Measurements from ENCODE around the gene MAGIX.

Gene MAGIX

DNA sequence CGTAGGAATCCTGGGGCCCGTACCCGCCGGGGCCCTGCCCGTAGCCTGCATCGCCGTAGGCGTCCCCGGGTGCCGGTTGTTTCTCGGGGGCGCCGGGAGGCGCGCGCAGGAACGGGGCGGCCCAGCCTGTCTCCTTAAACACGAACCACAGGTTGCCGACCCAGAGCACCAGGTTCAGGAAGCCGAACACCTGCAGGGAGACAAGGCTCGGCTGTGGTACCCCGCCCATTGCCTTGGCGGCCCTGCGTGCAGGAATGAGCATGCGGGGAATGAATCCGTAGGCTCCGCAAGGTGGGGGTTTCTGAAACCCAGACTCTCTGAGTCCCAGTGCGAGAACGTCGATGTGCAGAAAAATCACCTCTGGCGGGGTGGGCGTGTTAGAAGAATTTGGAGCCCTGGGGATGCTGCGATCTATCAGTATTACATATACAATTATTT is 29.0 kb downstream of the MAGIX start (continued):
- TF ChIP-seq ZNF514 (tag by site-specific recombination; IDR thresholded peaks at IDR 0.05) (no peak), ZNF585B (tag by site-specific recombination; IDR thresholded peaks at IDR 0.05) (no peak), ZNF341 (tag by site-specific recombination; IDR thresholded peaks at IDR 0.05; ENCODE audit: low read depth) (no peak), ZNF791 (tag by site-specific recombination; IDR thresholded peaks at IDR 0.05) (no peak), ZSCAN16 (tag by site-specific recombination; IDR thresholded peaks at IDR 0.05) (no peak), ZNF354C (tag by site-specific recombination; IDR thresholded peaks at IDR 0.05; ENCODE audit: borderline replicate concordance, low read depth) (no peak), ZNF792 (tag by site-specific recombination; IDR thresholded peaks at IDR 0.05) (no peak), ZIC2 (tag by site-specific recombination; IDR thresholded peaks at IDR 0.05) (peak; percentile 37), ZXDB (tag by site-specific recombination; IDR thresholded peaks at IDR 0.05) (peak; percentile 42; the same call in 1 of the 2 replicates), ZNF530 (tag by site-specific recombination; IDR thresholded peaks at IDR 0.05; ENCODE audit: low read depth) (no peak), ZNF184 (tag by site-specific recombination; IDR thresholded peaks at IDR 0.05) (no peak), SCRT1 (tag by site-specific recombination; IDR thresholded peaks at IDR 0.05; ENCODE audit: borderline replicate concordance) (peak; percentile 76; the same call in 1 of the 2 replicates), OSR2 (tag by site-specific recombination; IDR thresholded peaks at IDR 0.05) (no peak), ZNF837 (tag by site-specific recombination; IDR thresholded peaks at IDR 0.05) (no peak), ZNF830 (tag by site-specific recombination; IDR thresholded peaks at IDR 0.05; ENCODE audit: low read depth) (no peak), ZBTB48 (tag by site-specific recombination; IDR thresholded peaks at IDR 0.05) (peak; percentile 14; the same call in 1 of the 2 replicates)
- TF ChIP-seq, protein P1, sequence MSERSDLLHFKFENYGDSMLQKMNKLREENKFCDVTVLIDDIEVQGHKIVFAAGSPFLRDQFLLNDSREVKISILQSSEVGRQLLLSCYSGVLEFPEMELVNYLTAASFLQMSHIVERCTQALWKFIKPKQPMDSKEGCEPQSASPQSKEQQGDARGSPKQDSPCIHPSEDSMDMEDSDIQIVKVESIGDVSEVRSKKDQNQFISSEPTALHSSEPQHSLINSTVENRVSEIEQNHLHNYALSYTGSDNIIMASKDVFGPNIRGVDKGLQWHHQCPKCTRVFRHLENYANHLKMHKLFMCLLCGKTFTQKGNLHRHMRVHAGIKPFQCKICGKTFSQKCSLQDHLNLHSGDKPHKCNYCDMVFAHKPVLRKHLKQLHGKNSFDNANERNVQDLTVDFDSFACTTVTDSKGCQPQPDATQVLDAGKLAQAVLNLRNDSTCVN (tag by site-specific recombination; optimal IDR thresholded peaks at IDR 0.05): peak; percentile 66
- TF ChIP-seq, protein P2, sequence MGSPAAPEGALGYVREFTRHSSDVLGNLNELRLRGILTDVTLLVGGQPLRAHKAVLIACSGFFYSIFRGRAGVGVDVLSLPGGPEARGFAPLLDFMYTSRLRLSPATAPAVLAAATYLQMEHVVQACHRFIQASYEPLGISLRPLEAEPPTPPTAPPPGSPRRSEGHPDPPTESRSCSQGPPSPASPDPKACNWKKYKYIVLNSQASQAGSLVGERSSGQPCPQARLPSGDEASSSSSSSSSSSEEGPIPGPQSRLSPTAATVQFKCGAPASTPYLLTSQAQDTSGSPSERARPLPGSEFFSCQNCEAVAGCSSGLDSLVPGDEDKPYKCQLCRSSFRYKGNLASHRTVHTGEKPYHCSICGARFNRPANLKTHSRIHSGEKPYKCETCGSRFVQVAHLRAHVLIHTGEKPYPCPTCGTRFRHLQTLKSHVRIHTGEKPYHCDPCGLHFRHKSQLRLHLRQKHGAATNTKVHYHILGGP (tag by site-specific recombination; IDR thresholded peaks at IDR 0.05): no peak
- TF ChIP-seq, protein P3, sequence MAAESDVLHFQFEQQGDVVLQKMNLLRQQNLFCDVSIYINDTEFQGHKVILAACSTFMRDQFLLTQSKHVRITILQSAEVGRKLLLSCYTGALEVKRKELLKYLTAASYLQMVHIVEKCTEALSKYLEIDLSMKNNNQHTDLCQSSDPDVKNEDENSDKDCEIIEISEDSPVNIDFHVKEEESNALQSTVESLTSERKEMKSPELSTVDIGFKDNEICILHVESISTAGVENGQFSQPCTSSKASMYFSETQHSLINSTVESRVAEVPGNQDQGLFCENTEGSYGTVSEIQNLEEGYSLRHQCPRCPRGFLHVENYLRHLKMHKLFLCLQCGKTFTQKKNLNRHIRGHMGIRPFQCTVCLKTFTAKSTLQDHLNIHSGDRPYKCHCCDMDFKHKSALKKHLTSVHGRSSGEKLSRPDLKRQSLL (tag by site-specific recombination; IDR thresholded peaks at IDR 0.05): no peak
- TF ChIP-seq, protein P4, sequence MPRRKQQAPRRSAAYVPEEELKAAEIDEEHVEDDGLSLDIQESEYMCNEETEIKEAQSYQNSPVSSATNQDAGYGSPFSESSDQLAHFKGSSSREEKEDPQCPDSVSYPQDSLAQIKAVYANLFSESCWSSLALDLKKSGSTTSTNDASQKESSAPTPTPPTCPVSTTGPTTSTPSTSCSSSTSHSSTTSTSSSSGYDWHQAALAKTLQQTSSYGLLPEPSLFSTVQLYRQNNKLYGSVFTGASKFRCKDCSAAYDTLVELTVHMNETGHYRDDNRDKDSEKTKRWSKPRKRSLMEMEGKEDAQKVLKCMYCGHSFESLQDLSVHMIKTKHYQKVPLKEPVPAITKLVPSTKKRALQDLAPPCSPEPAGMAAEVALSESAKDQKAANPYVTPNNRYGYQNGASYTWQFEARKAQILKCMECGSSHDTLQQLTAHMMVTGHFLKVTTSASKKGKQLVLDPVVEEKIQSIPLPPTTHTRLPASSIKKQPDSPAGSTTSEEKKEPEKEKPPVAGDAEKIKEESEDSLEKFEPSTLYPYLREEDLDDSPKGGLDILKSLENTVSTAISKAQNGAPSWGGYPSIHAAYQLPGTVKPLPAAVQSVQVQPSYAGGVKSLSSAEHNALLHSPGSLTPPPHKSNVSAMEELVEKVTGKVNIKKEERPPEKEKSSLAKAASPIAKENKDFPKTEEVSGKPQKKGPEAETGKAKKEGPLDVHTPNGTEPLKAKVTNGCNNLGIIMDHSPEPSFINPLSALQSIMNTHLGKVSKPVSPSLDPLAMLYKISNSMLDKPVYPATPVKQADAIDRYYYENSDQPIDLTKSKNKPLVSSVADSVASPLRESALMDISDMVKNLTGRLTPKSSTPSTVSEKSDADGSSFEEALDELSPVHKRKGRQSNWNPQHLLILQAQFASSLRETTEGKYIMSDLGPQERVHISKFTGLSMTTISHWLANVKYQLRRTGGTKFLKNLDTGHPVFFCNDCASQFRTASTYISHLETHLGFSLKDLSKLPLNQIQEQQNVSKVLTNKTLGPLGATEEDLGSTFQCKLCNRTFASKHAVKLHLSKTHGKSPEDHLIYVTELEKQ (tag by site-specific recombination; IDR thresholded peaks at IDR 0.05; ENCODE audit: borderline replicate concordance): no peak
- TF ChIP-seq, protein P5, sequence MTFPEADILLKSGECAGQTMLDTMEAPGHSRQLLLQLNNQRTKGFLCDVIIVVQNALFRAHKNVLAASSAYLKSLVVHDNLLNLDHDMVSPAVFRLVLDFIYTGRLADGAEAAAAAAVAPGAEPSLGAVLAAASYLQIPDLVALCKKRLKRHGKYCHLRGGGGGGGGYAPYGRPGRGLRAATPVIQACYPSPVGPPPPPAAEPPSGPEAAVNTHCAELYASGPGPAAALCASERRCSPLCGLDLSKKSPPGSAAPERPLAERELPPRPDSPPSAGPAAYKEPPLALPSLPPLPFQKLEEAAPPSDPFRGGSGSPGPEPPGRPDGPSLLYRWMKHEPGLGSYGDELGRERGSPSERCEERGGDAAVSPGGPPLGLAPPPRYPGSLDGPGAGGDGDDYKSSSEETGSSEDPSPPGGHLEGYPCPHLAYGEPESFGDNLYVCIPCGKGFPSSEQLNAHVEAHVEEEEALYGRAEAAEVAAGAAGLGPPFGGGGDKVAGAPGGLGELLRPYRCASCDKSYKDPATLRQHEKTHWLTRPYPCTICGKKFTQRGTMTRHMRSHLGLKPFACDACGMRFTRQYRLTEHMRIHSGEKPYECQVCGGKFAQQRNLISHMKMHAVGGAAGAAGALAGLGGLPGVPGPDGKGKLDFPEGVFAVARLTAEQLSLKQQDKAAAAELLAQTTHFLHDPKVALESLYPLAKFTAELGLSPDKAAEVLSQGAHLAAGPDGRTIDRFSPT (tag by site-specific recombination; IDR thresholded peaks at IDR 0.05): no peak; the same call in 1 of the 2 replicates

All from HEK293 (cell line).